DMS153 treated with DMSO at 0.1 percent for 48 hours (cell line): ENCODE data around the gene HIVEP3.

Source experiments
- DNase-seq: peaks from one replicate; lab custom pipeline; 2025; ENCODE audit not compliant: unreplicated experiment; lab: John Stamatoyannopoulos, UW

Gene HIVEP3

DNA sequence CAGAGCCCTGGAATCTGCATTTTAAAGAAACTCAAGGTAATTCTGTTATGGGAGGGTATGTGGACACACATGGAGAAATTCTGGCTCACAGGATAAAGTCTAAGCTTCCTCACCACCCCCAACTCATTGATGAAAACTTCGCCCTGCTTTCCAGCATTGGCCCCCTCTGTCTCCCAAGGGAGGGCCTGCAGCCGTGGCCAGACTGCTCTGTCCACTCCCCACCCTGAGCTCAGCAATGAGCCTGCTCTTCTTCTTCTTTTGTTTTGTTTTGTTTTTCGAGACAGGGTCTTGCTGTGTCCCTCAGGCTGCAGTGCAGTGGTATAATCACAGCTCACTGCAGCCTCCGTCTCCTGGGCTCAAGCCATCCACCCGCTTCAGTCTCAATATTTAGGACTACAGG, 297.5 kb downstream of the HIVEP3 start:
- no peak for DNase-seq

DNA sequence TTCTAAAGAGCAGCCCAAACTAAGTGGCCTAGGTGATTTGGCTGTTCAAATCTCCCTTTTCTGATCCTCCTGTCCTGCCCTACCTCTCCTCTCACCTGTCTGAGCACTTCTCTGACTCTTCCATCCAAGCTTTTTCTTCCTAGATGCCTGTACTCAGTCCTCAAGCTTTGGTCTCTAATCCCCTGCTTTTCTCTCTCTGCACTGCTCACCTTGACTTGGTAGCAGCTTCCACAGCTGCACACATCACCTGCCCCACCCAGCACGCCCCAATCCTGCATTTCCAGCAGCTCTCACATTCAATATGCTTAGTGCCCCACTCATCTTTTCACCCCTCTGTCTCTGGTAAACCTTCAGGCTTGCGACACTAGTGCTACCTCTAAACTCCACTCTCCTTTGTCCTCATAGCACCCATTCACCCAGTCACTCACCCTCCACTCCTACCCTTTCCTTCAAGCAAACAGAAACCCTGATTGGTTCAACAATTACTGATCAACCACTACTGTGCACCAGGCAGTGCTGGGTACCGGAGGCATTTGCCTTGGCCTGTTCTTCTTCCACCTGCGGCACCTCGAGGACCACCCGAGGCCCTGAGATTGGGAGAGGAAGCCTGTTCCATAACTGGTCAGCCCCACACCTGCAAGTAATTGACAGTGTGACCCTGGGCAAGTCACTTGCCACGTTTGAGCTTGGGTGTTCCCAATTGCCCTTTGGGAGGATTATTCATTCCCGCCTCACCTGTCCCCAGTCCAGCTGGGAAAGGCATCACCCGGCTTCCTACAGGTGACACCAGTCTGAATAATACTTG, 298.2 kb downstream of the HIVEP3 start:
- no peak for DNase-seq

DNA sequence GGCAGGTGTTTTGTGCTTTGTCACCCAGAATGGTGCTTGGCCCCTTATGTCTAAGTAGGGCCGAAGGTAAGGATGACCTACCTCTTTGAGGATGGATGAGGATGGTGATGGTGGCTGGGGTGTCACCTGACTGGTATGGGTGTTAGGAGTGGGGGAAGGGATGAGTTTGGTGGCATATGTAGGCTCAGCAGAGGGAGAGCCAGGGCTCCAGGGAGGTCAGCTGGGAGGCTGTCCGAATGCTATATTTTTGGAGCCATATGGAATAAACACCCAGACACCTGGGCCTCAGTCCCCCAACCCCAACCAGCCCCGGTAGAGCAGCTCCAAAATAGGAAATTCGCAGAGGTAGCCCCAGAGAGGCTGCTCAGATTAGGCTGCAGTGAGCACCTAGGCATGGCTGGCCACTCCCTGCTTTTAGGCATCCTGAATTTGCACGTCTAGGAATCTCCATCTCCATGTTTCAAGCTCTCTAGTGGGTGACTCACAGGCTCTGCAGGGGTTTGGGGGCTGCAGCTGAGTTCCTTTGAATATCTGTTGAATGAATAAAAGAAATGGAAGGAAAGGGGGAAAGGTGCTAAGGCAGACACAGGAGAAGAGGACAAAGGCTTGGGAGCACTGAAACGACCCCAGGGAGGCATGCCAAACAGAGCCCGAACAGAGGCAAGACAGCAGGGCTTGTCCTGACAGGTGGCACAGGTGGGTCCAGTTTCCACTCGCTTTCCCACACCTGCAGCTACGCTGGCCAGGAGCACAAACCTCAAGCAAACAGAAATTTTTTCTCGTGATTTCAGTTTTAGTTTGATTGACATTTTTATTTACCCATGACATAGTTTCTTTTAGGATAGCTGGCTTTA, 299.0 kb downstream of the HIVEP3 start:
- no peak for DNase-seq

DNA sequence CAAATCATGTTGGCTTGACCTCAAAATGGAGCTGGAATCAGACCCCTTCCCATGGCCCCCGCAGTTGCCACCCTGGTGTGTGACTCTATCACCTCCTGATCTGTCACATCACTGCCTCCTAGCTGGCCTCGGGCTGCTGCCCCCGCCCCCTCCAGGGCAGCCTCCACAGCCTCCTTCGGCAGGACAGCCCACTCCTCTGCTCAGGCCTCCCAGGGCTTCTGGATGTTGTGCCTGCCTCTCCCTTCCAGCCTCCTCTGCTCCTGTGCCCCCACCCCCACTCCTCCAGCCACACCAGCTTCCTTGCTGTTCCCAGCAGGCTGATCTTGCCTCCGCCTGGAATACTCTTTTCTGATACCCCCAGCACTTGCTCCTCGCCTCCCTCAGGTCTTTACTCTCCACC, 299.9 kb downstream of the HIVEP3 start:
- DNase-seq = no peak

DNA sequence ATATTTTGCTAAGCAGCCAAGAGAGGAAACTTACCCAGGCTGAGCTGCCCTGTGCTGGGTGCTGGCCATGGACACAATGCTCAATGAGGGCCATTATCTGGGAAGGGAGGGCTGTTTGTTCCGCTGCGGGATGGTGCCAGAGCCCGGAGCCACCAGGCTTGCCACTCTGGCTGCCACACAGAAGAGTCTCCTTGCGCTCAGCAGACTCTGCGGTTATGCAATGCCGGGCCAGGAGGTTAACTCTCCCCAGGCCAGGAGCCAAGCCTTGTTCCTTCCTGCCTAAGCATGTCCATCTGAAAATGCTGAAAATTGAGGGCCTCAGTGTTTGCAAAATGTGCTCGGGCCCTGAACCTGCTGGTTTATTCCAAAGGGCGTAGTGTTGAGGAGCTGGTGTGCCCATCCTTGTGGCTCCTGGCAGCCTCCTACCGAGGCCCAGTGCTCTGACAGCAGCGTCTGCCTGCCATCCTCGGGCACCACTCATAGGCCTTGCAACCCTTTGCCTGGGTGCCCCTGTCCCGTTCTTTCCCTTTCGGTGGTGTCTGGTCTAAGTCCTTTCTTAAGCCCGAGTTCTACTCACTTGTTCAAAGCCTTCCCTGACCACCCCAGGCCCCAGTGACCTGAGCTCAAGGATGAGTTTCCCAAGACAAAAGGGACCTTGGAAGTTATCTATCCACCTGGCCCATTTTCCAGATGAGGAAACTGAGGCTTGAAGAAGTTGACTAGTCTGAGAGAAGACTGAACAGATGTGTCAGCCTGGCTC, 300.5 kb downstream of the HIVEP3 start:
- no peak for DNase-seq

DNA sequence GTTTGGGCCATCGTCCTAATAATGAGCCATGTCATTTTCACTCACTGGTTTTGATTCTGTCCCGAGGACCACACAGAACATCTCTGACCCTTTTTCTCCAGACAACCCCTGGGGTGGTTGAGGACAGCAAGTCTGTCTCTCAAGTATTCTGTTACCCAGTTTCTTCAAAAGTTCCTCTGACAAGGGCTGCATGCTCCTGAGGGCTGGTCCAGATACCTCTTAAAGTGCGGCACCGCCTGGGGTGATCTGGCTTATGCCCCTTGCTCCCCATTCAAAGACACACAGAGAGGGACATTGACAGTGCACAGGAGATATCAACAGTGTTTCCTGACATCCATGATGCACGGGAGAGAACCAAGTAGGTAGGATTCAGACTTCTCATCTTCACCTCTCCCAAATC, 301.4 kb downstream of the HIVEP3 start:
- no peak for DNase-seq

DNA sequence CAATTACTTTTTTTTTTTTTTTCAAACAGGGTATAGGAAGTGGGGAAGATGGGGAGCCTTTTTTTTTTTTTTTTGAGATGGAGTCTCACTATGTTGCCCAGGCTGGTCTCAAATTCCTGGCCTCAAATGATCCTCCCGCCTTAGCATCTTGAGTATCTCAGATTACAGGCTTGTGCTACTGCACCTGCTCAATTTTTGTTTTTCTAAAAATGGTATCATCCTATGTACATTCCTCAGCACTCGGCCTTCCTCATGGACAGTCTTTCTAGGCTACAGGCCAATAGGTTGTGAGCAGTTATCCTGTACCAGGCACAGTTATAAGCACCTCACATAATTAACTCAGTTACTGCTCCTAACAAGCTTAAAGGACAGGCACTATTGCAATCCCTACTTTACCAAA, 302.2 kb downstream of the HIVEP3 start:
- no peak for DNase-seq

DNA sequence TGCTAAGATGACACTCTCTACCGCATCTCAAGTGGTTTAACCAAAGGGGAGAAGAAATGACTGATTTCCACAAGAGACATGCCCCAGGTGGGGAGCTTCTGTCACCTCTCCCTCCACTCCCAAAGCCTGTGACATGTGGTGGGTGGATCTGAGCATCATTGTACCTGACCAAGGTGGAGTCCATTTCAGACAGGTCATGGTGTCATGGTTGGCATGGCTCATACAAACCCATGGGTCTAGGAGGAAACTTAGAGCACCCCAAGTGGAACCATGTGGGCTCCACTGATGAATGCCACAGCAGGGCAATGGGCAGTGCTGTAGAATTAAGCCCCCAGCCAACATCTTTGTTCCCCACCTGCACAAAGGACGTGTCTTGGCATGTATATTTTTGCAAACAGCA, 302.7 kb downstream of the HIVEP3 start:
- no peak for DNase-seq

DNA sequence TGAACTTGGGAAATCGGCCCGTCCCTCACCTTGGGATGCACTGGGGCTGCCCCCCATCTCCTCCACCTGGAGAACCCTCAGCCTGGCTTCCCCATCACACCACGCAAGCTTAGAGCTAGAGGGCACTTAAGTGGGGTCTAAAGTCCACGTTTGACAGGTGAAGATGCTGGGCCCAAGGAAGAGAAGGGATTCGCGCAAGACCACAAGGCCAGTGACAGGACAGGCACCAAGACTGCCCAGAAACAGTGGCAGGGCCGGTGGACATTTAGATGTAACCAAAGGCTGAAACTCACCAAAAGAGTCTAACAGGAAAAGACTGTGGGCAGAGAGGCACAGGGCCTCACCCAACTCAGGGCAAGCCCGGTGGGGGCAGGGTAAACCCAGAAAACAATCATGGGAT, 303.4 kb downstream of the HIVEP3 start:
- no peak for DNase-seq

DNA sequence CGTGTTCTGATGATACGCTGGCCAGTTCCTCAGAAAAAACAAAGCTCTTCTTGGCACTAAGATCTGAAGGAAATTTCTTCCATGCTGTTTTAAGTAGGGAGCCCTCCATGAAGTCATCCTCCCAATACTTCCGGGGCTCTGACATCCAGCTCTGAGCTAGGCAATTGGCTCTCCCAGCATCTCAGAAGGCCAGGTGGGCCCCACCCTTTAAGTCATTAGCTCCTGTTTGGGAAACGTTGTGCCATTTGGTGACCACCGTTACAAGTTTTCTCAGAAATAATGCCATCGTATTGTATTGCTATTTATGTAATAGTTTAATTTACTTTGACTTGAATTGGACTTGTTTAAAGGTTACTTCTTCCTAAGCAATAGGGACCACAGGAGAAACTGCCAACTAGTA, 303.9 kb downstream of the HIVEP3 start:
- no peak for DNase-seq

DNA sequence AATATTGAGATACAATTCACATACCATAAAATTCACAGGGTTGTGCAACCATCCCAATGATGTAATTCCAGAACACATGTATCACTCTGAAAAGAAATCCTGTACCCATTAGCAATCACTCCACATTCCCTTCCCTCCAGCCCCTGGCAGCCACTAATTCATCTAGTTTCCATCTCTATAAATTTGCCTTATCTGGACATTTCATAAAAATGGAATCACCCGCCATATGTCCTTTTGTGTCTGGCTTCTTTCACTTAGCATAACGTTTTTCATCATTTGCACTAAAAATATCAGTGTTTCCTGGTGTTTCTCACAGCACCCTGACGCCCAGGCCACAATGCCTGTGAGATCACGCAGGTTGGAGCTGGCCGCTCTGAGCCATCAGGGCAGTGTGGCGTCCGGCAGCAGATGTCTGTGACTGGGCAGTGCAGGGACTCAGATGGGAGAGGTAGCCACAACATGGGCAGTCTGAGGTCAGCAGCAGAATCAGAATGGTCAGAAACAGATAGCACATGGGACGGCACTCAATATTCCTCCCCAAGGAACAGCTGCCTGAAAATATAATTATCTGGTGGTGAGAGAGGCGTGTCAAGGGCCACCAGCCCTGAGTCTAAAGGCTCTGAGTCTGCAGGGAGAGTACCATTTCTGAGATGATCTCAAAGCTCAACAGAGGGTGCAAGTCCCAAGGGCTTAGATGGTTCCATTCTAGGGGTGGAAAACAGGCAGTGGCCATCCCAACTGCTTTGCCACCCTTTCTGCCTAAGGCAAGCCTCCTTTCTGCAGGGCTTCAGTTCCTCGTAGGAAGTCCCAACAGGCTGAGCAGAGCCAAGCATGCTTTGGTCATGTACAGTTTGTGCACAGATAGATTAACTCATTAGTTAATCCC, 304.8 kb downstream of the HIVEP3 start:
- DNase-seq = no peak

DNA sequence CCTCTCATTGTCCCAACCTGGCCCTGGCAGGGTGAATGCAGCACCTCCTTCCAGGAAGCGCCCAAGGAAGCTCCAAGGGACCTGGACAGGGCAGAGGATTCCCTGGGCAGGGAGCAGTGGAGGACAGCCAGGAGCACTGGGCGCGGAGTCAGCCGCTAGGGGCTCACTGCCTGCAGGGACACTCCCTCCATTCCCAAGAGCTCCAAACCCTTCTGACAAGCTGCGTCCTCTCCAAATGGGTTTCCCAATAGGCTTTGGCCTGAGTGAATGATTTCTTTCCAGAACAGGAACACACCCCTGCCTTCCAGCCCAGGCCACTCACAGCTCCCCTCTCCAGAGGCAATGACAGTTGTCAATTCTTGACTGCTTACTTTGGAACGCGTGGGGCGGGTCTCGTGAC, 305.8 kb downstream of the HIVEP3 start:
- DNase-seq = no peak

DNA sequence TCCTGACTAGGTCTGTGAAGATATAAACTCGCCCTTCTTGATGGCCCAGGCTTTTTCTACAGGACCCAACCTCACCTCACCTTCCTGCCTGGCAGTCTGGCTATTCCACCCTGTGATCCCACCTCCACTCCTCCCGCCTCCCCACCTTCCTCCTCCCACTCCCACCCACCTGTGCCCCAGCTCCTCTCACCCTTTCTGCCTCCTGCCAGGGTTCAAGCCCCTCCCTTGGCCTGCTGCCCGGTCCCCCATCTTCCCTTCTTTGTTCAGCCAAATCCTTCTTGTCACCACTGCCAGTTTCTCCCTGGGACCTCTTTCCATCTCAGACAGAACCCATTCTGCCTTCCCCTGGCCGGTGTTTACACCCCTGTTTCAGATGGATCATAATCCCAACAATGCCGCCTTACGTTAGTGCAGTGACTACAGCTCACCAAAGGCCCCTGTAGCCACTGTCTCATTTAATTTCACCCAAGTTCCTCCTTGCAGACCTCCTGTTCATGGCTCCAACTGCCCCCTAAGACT, 306.7 kb downstream of the HIVEP3 start:
- DNase-seq = no peak

DNA sequence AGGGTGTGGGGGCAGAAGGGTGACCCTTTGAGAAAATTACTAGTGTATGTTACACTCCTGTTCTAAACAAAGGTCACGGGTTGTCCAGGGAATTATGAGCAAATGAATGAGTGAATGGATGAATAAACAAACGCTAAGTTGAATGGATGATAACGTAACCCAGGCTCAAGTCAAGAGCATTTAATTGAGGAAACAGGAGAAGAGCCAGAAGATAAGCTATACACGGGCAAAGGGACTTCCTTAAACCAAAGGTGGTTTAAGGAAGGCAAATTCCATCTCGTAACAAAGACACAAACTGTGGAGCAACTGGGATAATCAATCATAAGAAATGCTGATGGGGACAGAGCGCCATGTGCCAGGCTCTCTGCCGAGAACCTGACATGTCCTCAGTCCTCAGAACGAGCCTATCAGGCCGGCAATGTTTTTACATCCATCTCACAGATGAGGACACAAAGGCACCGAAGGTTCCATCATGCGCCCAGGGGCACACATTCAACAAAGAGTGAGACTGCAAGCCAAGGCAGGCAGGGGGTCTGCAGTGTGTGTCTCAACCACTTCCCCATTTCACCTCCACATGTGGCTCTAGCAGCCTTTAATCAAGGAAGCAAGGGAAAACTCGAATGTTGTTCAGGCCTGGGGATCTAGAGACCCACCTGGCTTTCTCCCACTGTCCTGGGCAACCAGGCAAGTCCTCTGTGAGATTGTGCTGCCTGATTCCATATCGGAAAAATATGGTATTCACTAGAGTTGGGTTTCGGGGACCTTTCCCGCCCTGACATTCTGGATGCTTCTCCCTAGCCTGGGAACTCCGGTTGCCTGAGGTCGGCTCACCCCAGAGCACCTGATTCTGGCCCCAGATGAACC, 307.4 kb downstream of the HIVEP3 start:
- no peak for DNase-seq

DNA sequence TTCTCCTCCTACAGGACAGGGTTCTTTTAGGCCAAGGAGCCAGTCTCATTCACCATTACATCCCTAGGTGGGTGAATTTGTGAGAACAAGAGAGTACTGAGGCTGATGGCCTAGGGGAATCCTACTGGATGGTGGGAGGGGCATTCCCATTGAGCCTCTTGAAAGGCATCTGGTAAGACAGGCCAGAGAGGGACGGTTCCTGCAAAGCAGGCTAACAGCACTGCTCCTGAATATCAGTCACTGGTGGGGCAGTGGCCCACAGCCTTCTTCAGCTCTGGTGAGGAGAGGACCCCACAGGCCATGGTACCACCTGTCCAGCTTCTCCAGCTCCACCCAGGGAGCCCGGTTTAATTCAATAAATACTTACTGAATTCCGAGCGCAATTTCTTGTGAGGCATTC, 308.4 kb downstream of the HIVEP3 start:
- no peak for DNase-seq

DNA sequence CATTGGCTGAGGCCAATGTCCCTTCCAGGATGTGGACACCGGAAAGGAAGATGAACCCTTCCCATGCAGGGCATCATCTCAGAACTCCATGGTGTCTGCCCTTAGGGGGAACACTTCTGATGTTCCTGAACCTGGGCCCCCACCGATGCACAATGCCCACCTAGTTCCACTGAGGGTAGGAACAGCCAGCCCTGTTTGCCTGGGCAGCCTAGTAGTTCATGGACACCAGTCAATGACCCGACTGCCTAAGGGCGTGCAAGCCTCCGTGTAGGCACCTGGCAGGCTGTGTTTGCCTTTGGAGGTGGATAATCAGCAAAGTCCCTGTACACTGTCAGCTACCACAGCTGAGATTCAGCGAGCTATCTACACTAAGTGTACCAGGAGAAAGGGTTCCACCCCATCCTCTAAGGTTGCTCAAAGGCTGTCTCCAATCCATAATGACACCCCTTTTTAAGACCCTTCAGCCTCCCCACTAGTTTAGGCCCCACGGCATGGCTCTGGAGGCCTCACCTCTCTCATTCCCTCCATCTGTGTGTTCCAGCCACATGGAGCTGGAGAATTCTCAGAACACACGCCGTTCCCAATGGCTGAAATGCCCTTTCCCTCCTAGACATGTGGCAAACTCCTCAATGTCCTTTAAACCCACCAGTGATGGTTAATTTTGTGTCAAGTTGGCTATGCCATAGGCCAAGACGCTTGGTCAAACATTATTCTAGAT, 309.4 kb downstream of the HIVEP3 start:
- DNase-seq = no peak

DNA sequence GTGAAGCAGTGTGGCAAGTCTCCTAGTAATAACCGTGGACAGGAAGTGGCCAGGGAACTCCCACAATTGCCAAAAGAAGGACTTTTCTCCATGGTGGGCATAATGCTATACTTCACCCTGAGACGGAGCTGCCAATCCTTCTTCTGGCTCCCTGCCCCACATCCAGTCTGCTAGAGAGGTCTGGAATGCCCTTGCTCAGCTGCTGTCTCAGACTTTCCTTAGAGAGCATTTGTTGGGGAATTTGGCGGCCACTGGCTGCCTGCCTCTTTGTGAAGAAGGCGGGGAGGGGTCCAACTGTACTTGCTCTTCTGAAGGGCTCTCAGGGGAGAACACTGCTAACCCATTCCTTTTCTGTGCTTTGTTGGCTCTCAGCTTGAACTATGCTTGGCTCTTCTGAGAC, 310.5 kb downstream of the HIVEP3 start:
- DNase-seq = no peak

DNA sequence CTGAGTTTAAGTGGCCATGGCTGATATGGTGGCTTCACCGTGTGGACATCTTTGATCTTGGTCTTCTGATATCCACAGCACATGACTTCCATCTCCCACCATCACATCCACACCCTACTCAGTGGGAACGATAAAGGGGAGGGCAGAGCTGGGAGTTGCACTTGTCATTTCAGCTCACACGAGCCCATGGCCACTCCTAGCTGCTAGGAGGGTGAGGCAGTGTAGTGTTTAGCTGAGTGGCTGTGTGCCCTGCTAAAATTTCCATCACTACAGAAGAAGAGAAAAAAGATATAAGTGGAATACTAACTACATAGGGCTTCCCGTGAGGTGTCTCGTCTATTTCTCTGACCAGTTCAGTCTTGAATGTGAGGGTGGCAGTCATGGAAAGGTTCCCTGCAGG, 310.9 kb downstream of the HIVEP3 start:
- DNase-seq = no peak

DNA sequence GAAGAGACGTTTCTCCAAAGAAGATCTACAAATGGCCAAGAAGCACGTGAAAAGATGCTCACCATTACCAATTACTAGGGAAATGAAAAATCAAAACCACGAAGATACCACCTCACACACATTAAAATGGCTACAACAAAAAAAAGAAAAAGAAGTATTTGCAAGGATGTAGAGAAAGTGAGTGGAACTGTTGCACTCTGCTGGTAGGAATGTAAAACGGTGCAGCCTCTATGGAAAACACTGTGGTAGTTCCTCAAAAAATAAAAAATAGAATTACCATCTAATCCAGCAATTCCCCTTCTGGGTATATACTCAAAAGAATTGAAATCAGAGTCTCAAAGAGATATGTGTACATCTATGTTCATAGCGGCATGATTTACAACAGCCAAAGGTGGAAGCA, 318.8 kb downstream of the HIVEP3 start:
- no peak for DNase-seq
